Prostate gland (tissue), 2 donors: ENCODE results near the gene TGFBR1.

Experiments used
- CTCF ChIP-seq, 4 experiments: fragments of 200-600 bp in 2 of 4; fragments of 450-650 bp in 2 of 4; sonication (generic) in 2 of 4; IDR thresholded peaks; 1 replicate in 3 of 4; 2 replicates in 1 of 4; pipeline ENCODE4 v1.5.1; 2016 to 2019; ENCODE audit warnings: antibody characterized with exemption in 4 of 4, mild to moderate bottlenecking in 2 of 4, moderate library complexity in 2 of 4
- POLR2A ChIP-seq: fragments of 450-650 bp; IDR thresholded peaks from one replicate; pipeline ENCODE4 v1.6.1; 2016; ENCODE audit warnings: antibody characterized with exemption, mild to moderate bottlenecking
- POLR2AphosphoS5 ChIP-seq: sonication (generic); formaldehyde crosslinking; IDR thresholded peaks from one replicate; pipeline ENCODE4 v1.6.1; 2017; ENCODE audit warnings: antibody characterized with exemption

DNA sequence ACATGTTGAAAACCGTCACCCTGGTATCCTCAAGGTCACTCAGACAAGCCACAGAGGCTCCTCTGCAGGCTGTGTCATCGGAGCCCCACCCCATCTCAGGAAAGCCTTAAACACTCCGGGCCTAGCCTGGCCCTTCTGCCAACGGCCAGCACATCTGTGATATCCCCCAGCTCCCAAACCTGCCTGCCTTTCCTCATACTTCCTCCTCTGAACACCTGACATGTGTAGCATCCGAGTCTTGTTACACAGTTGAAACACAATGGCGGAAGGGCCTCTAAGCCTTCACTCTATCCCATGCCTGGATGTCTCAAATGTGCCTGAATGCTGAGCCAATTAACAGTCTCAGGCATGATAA is 32.9 kb upstream of the TGFBR1 start:
- TF ChIP-seq CTCF (IDR thresholded peaks at IDR 0.05), result no peak
- no peak for TF ChIP-seq POLR2A
- TF ChIP-seq POLR2AphosphoS5, result no peak
